ENCODE results near the gene CLIC4. TPM values are rescaled to one million over a fixed set of nuclear protein-coding genes. Genes with fewer than 3 reads are reported as not detected.
"Not testable (repeated sequence)": the region's sequence is repeated elsewhere in the genome, so short reads cannot be mapped to it uniquely, and the experiment has no call there.

Gene CLIC4
- total RNA-seq, 1 donor from 2014 or later, result 99.2 TPM

DNA sequence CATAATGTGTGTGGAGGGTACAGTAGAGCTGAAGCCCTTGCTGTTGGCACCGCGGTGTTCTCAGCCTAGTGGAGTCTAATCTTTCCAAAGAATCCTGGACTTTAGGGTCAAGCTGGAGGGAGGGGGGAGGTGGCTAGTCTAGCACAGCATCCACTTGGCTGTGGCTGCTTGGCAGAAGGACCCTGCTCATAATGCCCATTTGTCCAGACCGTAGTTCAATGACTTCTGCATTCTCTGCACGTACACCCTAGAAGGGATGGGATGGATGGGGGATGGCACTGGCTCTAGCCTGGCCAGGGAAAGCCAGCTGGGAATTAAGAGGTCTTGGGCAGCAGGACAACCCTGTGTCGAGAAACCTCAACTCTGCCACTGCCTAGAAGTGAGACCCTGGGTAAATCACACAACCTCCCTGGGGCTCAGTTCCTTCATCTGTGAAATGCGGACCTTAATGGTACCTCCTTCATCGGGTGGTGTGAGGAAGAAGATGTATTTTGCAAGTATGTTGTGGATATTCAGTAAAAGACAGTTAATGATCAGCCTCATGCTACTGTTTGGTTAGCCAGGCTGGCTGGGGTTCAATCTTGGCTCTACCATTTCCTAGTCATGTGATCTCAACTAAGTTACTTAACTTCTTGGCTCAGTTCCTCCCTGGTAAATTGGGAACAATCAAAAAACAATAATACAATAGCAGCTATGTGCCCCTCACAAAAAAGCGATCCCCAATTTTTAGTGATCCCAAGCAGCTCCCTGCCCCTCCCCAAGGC is 27.2 kb upstream of the CLIC4 start:
- Histone ChIP-seq H3K9ac (ENCODE audit: low read depth in 1 of 3, low read length in 3 of 3) (no peak overlapping the region), H3K36me3 (ENCODE audit: control insufficient read depth in 3 of 3, insufficient read depth in 3 of 3, low read length in 3 of 3) (no peaks in the 10 kb centered on the region), H3K4me1 (ENCODE audit: control insufficient read depth in 3 of 3, insufficient read depth in 3 of 3, low read length in 3 of 3) (peaks cover 6 to 22% (median 12%) of the 10 kb centered on the region in 3 donors), H3K27ac (ENCODE audit: low read depth, low read length) (no peak overlapping the region), H3K4me3 (ENCODE audit: low read length in 3 of 3) (no peak overlapping the region), H3K27me3 (ENCODE audit: control insufficient read depth in 3 of 3, insufficient read depth in 3 of 3, low read length in 3 of 3) (peaks cover 0 to 4% (median 0%) of the 10 kb centered on the region in 3 donors), H3K9me3 (ENCODE audit: control insufficient read depth in 3 of 3, low read length in 3 of 3) (no peaks in the 10 kb centered on the region)

DNA sequence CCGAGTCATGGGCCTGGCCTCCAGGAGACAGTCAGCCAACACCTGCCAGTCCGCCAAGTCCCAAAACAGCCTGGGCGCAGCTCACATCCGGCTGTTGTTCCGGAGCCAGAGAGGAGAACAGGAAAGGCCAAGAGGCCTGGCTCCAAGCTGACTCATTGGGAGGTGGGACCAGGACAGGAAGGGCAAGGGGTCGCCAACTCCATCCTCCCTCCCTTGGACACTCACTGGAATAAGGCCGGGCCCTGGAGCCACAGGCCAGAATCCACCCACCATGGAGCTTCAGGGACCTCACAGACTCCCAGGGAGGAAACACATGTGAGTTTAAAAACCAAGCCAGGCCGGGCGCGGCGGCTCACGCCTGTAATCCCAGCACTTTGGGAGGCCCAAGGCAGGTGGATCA is 25.1 kb upstream of the CLIC4 start:
- peak overlapping the region in 1 of 3 donors; percentile 10 for H3K9ac ChIP-seq (ENCODE audit: low read depth in 1 of 3, low read length in 3 of 3)

DNA sequence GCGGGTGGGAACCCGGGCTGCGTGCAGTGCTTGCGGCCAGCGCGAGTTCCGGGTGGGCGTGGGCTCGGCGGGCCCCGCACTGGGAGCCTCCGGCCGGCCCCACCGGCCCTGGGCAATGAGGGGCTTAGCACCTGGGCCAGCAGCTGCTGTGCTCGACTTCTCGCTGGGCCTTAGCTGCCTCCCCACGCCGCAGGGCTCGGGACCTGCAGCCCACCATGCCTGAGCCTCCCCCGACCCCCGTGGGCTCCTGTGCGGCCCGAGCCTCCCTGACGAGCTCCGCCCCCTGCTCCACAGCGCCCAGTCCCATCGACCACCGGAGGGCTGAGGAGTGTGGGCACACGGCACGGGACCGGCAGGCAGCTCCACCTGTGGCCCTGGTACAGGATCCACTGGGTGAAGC is 23.7 kb upstream of the CLIC4 start:
- no peak overlapping the region for H3K27ac ChIP-seq (ENCODE audit: low read depth, low read length)
- peaks cover 0 to 4% (median 0%) of the 10 kb centered on the region in 3 donors for H3K27me3 ChIP-seq (ENCODE audit: control insufficient read depth in 3 of 3, insufficient read depth in 3 of 3, low read length in 3 of 3)
- H3K9me3 ChIP-seq (ENCODE audit: control insufficient read depth in 3 of 3, low read length in 3 of 3), result no peaks in the 10 kb centered on the region
- H3K4me3 ChIP-seq (ENCODE audit: low read length in 3 of 3), result no peak overlapping the region
- peaks cover 11 to 27% (median 18%) of the 10 kb centered on the region in 3 donors for H3K4me1 ChIP-seq (ENCODE audit: control insufficient read depth in 3 of 3, insufficient read depth in 3 of 3, low read length in 3 of 3)
- no peaks in the 10 kb centered on the region for H3K36me3 ChIP-seq (ENCODE audit: control insufficient read depth in 3 of 3, insufficient read depth in 3 of 3, low read length in 3 of 3)
- H3K9ac ChIP-seq (ENCODE audit: low read depth in 1 of 3, low read length in 3 of 3), result no peak overlapping the region

More for the DNA sequence above, 25.1 kb upstream of the CLIC4 start:
- H3K27ac ChIP-seq (ENCODE audit: low read depth, low read length), result peak overlapping the region; percentile 70
- H3K4me1 ChIP-seq (ENCODE audit: control insufficient read depth in 3 of 3, insufficient read depth in 3 of 3, low read length in 3 of 3), result peaks cover 9 to 25% (median 18%) of the 10 kb centered on the region in 3 donors
- peaks cover 0 to 4% (median 0%) of the 10 kb centered on the region in 3 donors for H3K27me3 ChIP-seq (ENCODE audit: control insufficient read depth in 3 of 3, insufficient read depth in 3 of 3, low read length in 3 of 3)
- no peaks in the 10 kb centered on the region for H3K36me3 ChIP-seq (ENCODE audit: control insufficient read depth in 3 of 3, insufficient read depth in 3 of 3, low read length in 3 of 3)
- H3K9me3 ChIP-seq (ENCODE audit: control insufficient read depth in 3 of 3, low read length in 3 of 3), result no peaks in the 10 kb centered on the region
- H3K4me3 ChIP-seq (ENCODE audit: low read length in 3 of 3), result no peak overlapping the region

DNA sequence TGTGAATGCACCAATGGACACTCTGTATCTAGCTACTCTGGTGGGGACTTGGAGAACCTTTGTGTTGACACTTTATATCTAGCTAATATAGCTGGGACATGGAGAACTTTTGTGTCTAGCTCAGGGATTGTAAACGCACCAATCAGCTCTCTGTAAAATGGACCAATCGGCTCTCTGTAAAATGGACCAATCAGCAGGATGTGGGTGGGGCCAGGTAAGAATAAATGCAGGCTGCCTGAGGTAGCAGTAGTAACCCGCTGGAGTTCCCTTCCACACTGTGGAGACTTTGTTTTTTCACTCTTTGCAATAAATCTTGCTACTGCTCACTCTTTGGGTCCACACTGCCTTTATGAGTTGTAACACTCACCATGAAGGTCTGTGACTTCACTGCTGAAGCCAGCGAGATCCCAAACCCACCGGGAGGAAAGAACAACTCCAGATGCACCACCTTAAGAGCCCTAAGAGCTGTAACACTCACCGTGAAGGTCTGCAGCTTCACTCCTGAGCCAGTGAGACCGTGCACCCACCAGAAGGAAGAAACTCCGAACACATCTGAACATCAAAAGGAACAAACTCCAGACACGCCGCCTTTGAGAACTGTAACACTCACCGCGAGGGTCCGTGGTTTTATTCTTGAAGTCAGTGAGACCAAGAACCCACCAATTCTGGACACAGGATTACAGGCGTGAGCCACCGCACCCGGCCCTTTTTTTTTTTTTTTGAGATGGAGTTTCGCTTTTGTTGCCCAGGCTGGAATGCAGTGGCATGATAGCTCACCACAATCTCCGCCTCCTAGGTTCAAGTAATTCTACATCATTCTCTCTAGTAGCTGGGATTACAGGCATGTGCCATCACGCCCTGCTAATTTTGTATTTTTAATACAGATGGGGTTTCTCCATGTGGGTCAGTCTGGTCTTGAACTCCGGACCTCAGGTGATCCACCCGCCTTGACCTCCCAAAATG is 22.9 kb upstream of the CLIC4 start:
- not testable (repeated sequence) for H3K36me3 ChIP-seq (ENCODE audit: control insufficient read depth in 3 of 3, insufficient read depth in 3 of 3, low read length in 3 of 3); H3K4me3 ChIP-seq (ENCODE audit: low read length in 3 of 3); H3K9ac ChIP-seq (ENCODE audit: low read depth in 1 of 3, low read length in 3 of 3); H3K27me3 ChIP-seq (ENCODE audit: control insufficient read depth in 3 of 3, insufficient read depth in 3 of 3, low read length in 3 of 3); H3K9me3 ChIP-seq (ENCODE audit: control insufficient read depth in 3 of 3, low read length in 3 of 3); H3K27ac ChIP-seq (ENCODE audit: low read depth, low read length)
- H3K4me1 ChIP-seq (ENCODE audit: control insufficient read depth in 3 of 3, insufficient read depth in 3 of 3, low read length in 3 of 3), result peaks cover 16 to 27% (median 18%) of the 10 kb centered on the region in 3 donors

DNA sequence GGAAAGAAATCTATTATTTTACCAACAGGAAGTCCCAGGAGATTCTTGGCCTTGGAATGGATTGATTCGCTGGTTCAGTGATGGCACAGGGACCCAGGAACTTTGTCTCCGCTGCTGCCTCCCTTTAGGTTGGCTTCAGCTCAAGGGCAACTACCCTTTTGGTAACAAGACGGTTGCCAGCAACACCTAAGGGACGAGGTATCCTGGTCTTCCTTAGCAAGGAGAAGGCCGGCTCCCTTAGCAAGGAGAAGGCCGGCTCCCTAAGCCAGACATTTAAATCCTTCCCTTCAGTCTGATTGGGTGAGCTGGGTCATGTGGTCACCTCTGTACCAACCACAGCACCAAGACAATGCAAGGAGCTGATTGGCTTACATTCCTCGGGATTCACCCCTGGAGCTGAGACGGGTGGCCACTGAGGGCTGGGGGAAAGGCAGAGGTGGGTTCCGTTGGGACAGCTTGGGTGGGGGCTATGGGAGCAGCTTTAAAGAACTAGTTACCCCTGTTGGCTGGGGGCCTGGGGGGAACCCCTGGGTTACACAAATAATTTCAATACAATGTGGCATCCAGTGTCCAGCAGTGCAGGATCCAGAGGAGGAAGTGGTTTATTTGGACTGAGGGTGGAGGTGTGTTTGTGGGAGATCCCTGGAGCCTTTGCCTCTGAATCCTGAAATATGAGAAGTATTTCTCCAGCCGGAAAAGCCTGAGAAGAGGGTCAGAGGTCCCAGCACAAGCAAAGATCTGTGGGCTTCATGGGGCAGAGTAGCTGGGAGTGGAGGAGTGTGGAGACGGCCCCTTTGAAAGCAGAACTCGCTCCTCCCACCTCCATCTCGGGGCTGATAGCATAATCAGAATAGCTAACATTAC is 20.7 kb upstream of the CLIC4 start:
- H3K27me3 ChIP-seq (ENCODE audit: control insufficient read depth in 3 of 3, insufficient read depth in 3 of 3, low read length in 3 of 3), result peaks cover 0 to 4% (median 0%) of the 10 kb centered on the region in 3 donors
- peak overlapping the region in 1 of 3 donors; percentile 51 for H3K4me3 ChIP-seq (ENCODE audit: low read length in 3 of 3)
- H3K9ac ChIP-seq (ENCODE audit: low read depth in 1 of 3, low read length in 3 of 3), result no peak overlapping the region
- H3K9me3 ChIP-seq (ENCODE audit: control insufficient read depth in 3 of 3, low read length in 3 of 3), result no peaks in the 10 kb centered on the region
- H3K27ac ChIP-seq (ENCODE audit: low read depth, low read length), result no peak overlapping the region
- H3K36me3 ChIP-seq (ENCODE audit: control insufficient read depth in 3 of 3, insufficient read depth in 3 of 3, low read length in 3 of 3), result no peaks in the 10 kb centered on the region
- H3K4me1 ChIP-seq (ENCODE audit: control insufficient read depth in 3 of 3, insufficient read depth in 3 of 3, low read length in 3 of 3), result peaks cover 13 to 20% (median 13%) of the 10 kb centered on the region in 3 donors

DNA sequence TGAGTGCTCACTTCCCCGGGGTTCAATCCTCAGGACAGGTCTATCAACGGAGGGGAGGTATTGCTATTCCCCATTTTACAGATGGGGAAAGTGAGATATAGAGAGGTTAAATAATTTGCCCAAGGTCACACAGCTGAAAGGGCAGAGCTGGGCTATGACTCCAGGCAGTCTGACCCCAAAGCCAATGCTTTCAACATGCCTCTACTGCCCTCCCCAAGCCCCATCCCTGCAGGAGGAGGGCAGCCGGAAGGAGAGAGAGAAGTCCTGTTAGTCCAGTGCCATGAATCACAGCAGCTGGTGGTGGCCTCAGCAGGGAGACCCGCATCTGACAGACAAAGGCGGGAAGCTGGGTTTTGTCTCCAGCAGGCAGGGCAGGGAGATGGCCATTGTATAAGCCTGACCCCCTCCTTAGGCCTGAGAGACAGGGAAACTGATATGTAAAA is 20.0 kb upstream of the CLIC4 start:
- H3K9me3 ChIP-seq (ENCODE audit: control insufficient read depth in 3 of 3, low read length in 3 of 3), result no peaks in the 10 kb centered on the region
- no peak overlapping the region for H3K9ac ChIP-seq (ENCODE audit: low read depth in 1 of 3, low read length in 3 of 3)
- no peaks in the 10 kb centered on the region for H3K36me3 ChIP-seq (ENCODE audit: control insufficient read depth in 3 of 3, insufficient read depth in 3 of 3, low read length in 3 of 3)
- H3K27me3 ChIP-seq (ENCODE audit: control insufficient read depth in 3 of 3, insufficient read depth in 3 of 3, low read length in 3 of 3), result no peaks in the 10 kb centered on the region
- no peak overlapping the region for H3K27ac ChIP-seq (ENCODE audit: low read depth, low read length)
- H3K4me3 ChIP-seq (ENCODE audit: low read length in 3 of 3), result no peak overlapping the region
- H3K4me1 ChIP-seq (ENCODE audit: control insufficient read depth in 3 of 3, insufficient read depth in 3 of 3, low read length in 3 of 3), result peaks cover 7 to 16% (median 8%) of the 10 kb centered on the region in 3 donors

DNA sequence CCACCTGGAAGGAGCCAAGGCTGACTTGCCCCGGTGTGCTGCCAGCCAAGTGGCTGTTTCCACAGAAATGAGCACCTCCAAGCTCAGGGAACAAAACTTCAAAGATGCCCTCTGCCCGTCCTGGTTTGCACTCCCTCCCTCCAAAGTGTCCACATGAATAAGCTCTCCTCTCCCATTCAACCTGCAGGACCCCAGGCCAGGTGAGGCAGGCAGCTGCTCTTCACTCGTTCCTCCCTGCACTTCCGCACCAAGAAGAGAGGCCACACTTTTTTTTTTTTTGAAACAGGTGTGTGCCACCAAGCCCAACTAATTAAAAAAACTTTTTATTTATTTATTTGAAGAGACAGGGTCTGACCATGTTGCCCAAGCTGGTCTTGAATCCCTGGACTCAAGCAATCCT is 18.5 kb upstream of the CLIC4 start:
- no peak overlapping the region for H3K9ac ChIP-seq (ENCODE audit: low read depth in 1 of 3, low read length in 3 of 3)
- H3K9me3 ChIP-seq (ENCODE audit: control insufficient read depth in 3 of 3, low read length in 3 of 3), result no peaks in the 10 kb centered on the region
- H3K27me3 ChIP-seq (ENCODE audit: control insufficient read depth in 3 of 3, insufficient read depth in 3 of 3, low read length in 3 of 3), result no peaks in the 10 kb centered on the region
- H3K4me3 ChIP-seq (ENCODE audit: low read length in 3 of 3), result no peak overlapping the region
- H3K36me3 ChIP-seq (ENCODE audit: control insufficient read depth in 3 of 3, insufficient read depth in 3 of 3, low read length in 3 of 3), result no peaks in the 10 kb centered on the region
- peaks cover 11 to 22% (median 15%) of the 10 kb centered on the region in 3 donors for H3K4me1 ChIP-seq (ENCODE audit: control insufficient read depth in 3 of 3, insufficient read depth in 3 of 3, low read length in 3 of 3)
- H3K27ac ChIP-seq (ENCODE audit: low read depth, low read length), result no peak overlapping the region

DNA sequence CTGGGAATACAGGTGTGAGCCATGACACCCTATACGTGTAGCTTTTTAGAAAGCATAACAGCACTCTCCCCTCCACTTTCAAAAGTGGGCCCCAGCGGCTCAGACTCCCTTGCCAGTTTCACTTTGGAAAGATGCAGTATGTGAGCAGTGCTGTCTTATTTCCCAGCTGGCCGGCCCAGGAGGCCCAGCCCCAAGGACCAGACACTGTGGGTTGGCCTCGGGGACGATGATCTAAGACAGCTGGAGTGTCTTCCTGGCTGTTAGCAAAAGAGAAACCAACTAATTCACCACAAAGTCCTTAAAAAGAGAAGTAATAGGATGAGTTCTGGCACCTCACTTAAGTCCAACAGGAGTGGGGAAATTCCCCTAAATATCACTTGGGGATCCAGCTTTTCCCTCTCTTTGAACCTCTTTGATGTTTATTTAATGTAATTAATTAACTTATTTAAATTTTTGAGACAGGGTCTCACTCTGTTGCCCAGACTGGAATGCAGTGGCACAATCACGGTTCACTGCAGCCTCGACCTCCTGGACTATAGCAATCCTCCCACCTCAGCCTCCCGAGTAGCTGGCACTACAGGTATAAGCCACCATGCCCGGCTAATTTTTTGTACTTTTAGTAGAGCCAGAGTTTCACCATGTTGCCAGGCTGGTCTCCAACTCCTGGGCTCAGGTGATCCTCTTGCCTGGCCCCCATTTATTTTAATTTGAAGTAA is 17.6 kb upstream of the CLIC4 start:
- peaks cover 11 to 22% (median 15%) of the 10 kb centered on the region in 3 donors for H3K4me1 ChIP-seq (ENCODE audit: control insufficient read depth in 3 of 3, insufficient read depth in 3 of 3, low read length in 3 of 3)
- no peaks in the 10 kb centered on the region for H3K27me3 ChIP-seq (ENCODE audit: control insufficient read depth in 3 of 3, insufficient read depth in 3 of 3, low read length in 3 of 3)
- H3K9me3 ChIP-seq (ENCODE audit: control insufficient read depth in 3 of 3, low read length in 3 of 3), result no peaks in the 10 kb centered on the region
- H3K36me3 ChIP-seq (ENCODE audit: control insufficient read depth in 3 of 3, insufficient read depth in 3 of 3, low read length in 3 of 3), result no peaks in the 10 kb centered on the region
- H3K9ac ChIP-seq (ENCODE audit: low read depth in 1 of 3, low read length in 3 of 3), result no peak overlapping the region
- no peak overlapping the region for H3K4me3 ChIP-seq (ENCODE audit: low read length in 3 of 3)
- peak overlapping the region; percentile 39 for H3K27ac ChIP-seq (ENCODE audit: low read depth, low read length)

DNA sequence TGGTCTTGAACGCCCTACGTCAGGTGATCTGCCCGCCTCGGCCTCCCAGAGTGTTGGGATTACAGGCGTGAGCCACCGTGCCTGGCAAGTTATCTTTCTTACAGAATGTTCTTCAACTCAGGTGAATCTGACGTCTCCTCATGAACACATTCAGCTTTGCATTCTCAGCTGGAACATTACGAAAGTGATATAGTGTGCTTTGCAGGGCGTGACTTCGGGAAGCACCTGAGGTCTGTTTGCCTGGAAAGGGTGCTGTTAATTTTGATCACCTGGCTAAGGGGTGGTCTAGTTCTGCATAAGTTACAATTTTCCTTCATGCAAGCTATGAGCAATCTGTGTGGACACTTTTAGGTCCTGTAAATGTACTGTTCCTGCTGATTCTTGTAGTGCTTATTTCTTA is 16.3 kb upstream of the CLIC4 start:
- Histone ChIP-seq H3K36me3 (ENCODE audit: control insufficient read depth in 3 of 3, insufficient read depth in 3 of 3, low read length in 3 of 3) (no peaks in the 10 kb centered on the region), H3K9ac (ENCODE audit: low read depth in 1 of 3, low read length in 3 of 3) (no peak overlapping the region), H3K4me1 (ENCODE audit: control insufficient read depth in 3 of 3, insufficient read depth in 3 of 3, low read length in 3 of 3) (peaks cover 11 to 22% (median 15%) of the 10 kb centered on the region in 3 donors), H3K4me3 (ENCODE audit: low read length in 3 of 3) (no peak overlapping the region), H3K27me3 (ENCODE audit: control insufficient read depth in 3 of 3, insufficient read depth in 3 of 3, low read length in 3 of 3) (no peaks in the 10 kb centered on the region), H3K27ac (ENCODE audit: low read depth, low read length) (no peak overlapping the region), H3K9me3 (ENCODE audit: control insufficient read depth in 3 of 3, low read length in 3 of 3) (no peaks in the 10 kb centered on the region)
